Activated CD4-positive, alpha-beta T cell treated with anti-CD3 and anti-CD28 coated beads for 48 hours (primary cell): ENCODE measurements around the gene VAMP5.
"Not testable (repeated sequence)": the region's sequence is repeated elsewhere in the genome, so short reads cannot be mapped to it uniquely, and the experiment has no call there.

Source experiments
- DNase-seq: peaks from one replicate; pipeline ENCODE4 v3.0.0-alpha.2; 2020

The VAMP5 gene

GRCh38 chr2:85602476-85603234 lies 18.4 kb downstream of the VAMP5 start, which contains the start of gene TMEM150A:
Gene TMEM150A (minus strand): TSS chr2:85602698. CDS start chr2:85601948, 750 bp downstream.
- peak; percentile 91 for DNase-seq

- not testable (repeated sequence) for DNase-seq
These were observed 19.9 kb downstream of the VAMP5 start for GRCh38 chr2:85604133-85604444.

- DNase-seq: no peak
These were observed 20.5 kb downstream of the VAMP5 start for GRCh38 chr2:85604568-85605339.

GRCh38 chr2:85605406-85606115 lies 21.3 kb downstream of the VAMP5 start:
- no peak for DNase-seq

GRCh38 chr2:85606116-85606455 lies 21.9 kb downstream of the VAMP5 start:
- no peak for DNase-seq

GRCh38 chr2:85607268-85608215 lies 23.3 kb downstream of the VAMP5 start:
- no peak for DNase-seq

- DNase-seq: no peak
These were observed 27.0 kb downstream of the VAMP5 start for GRCh38 chr2:85611217-85611704.

- DNase-seq: peak; percentile 93
These were observed 27.7 kb downstream of the VAMP5 start, which contains the start of gene C2orf68 for GRCh38 chr2:85611705-85612587. Gene C2orf68 (minus strand): TSS chr2:85612066. CDS start chr2:85611984, 82 bp downstream.

GRCh38 chr2:85613717-85614515 lies 29.7 kb downstream of the VAMP5 start:
- DNase-seq: no peak

- peak; percentile 17 for DNase-seq
These were observed 30.5 kb downstream of the VAMP5 start for GRCh38 chr2:85614757-85615156.

GRCh38 chr2:85615413-85615728 lies 31.1 kb downstream of the VAMP5 start:
- no peak for DNase-seq

GRCh38 chr2:85617723-85618122 lies 33.5 kb downstream of the VAMP5 start:
- not testable (repeated sequence) for DNase-seq

GRCh38 chr2:85619617-85620016 lies 35.4 kb downstream of the VAMP5 start:
- no peak for DNase-seq

- DNase-seq: no peak
These were observed 37.1 kb downstream of the VAMP5 start for GRCh38 chr2:85621338-85621737.

- no peak for DNase-seq
These were observed 39.8 kb downstream of the VAMP5 start for GRCh38 chr2:85623991-85624390.

GRCh38 chr2:85628658-85629057 lies 44.4 kb downstream of the VAMP5 start:
- DNase-seq: no peak

GRCh38 chr2:85631316-85631715 lies 47.1 kb downstream of the VAMP5 start:
- no peak for DNase-seq

- no peak for DNase-seq
These were observed 50.8 kb downstream of the VAMP5 start for GRCh38 chr2:85635011-85635410.

GRCh38 chr2:85635636-85636035 lies 51.4 kb downstream of the VAMP5 start:
- no peak for DNase-seq

- DNase-seq: peak; percentile 18
These were observed 58.5 kb downstream of the VAMP5 start for GRCh38 chr2:85642725-85643124.
